HG03060 (cell line): ENCODE measurements around the gene SPDYE17.
"Not testable (repeated sequence)": the region's sequence is repeated elsewhere in the genome, so short reads cannot be mapped to it uniquely, and the experiment has no call there.

Experiments used
- ATAC-seq: cut with Tn5 transposase; IDR thresholded peaks from one replicate; pipeline ENCODE4 v1.9.1; 2021; ENCODE audit warnings: low read depth, moderate number of reproducible peaks; ENCODE audit not compliant: unreplicated experiment

Gene SPDYE17

GRCh38 chr7:76974793-76975579 is 57.2 kb downstream of the SPDYE17 start:
- ATAC-seq = not testable (repeated sequence)

- not testable (repeated sequence) for ATAC-seq
These were observed 57.8 kb downstream of the SPDYE17 start for GRCh38 chr7:76974336-76974735.

- not testable (repeated sequence) for ATAC-seq
These were observed 59.8 kb downstream of the SPDYE17 start for GRCh38 chr7:76972391-76972790.
